Activated T-helper 1 cell treated with anti-CD3 and anti-CD28 coated beads, Interleukin-12 subunit alpha, Interleukin-12 subunit beta, Interleukin-2, Interleukin-4 antibody, amounts not matched to agents 30 ng/mL and 10 ng/mL and 1 ng/mL, durations not matched to agents 14 hours and 24 hours and 36 hours (primary cell): ENCODE measurements around the gene FANCL. TPM values are rescaled to one million over a fixed set of nuclear protein-coding genes. Genes with fewer than 3 reads are reported as not detected.
"Not testable (repeated sequence)": the region's sequence is repeated elsewhere in the genome, so short reads cannot be mapped to it uniquely, and the experiment has no call there.

ENCODE experiments used
- DNase-seq: peaks from one replicate; pipeline ENCODE4 v3.0.0; 2021; ENCODE audit warnings: low spot score
- H3K27ac Mint-ChIP-seq: one replicate; pipeline ENCODE4 v1.8.0; 2021; ENCODE audit warnings: mild to moderate bottlenecking, mixed read lengths
- H3K27me3 Mint-ChIP-seq: one replicate; pipeline ENCODE4 v1.8.0; 2022; ENCODE audit warnings: mild to moderate bottlenecking, moderate library complexity, mixed read lengths; ENCODE audit not compliant: insufficient read depth
- H3K36me3 Mint-ChIP-seq: one replicate; pipeline ENCODE4 v1.8.0; 2021; ENCODE audit warnings: low read depth, mixed read lengths
- H3K4me1 Mint-ChIP-seq: one replicate; pipeline ENCODE4 v1.8.0; 2021; ENCODE audit warnings: low read depth, mixed read lengths
- H3K4me3 Mint-ChIP-seq: one replicate; pipeline ENCODE4 v1.8.0; 2021; ENCODE audit warnings: mild to moderate bottlenecking, moderate library complexity, mixed read lengths
- H3K9me3 Mint-ChIP-seq: one replicate; pipeline ENCODE4 v1.8.0; 2021; ENCODE audit warnings: mixed read lengths
- intact Hi-C: fragments of 100-400 bp; cut with micrococcal nuclease; formaldehyde crosslinking; loops from one replicate; pipeline ENCODE4 v1.15.1; 2024
- total RNA-seq: library from RNA; stranded (reverse); gene quantifications from 2 replicates; pipeline ENCODE4 v1.2.3, GENCODE V29; 2022

Gene FANCL
- 21.4 and 22.9 TPM in 2 replicates for total RNA-seq

DNA sequence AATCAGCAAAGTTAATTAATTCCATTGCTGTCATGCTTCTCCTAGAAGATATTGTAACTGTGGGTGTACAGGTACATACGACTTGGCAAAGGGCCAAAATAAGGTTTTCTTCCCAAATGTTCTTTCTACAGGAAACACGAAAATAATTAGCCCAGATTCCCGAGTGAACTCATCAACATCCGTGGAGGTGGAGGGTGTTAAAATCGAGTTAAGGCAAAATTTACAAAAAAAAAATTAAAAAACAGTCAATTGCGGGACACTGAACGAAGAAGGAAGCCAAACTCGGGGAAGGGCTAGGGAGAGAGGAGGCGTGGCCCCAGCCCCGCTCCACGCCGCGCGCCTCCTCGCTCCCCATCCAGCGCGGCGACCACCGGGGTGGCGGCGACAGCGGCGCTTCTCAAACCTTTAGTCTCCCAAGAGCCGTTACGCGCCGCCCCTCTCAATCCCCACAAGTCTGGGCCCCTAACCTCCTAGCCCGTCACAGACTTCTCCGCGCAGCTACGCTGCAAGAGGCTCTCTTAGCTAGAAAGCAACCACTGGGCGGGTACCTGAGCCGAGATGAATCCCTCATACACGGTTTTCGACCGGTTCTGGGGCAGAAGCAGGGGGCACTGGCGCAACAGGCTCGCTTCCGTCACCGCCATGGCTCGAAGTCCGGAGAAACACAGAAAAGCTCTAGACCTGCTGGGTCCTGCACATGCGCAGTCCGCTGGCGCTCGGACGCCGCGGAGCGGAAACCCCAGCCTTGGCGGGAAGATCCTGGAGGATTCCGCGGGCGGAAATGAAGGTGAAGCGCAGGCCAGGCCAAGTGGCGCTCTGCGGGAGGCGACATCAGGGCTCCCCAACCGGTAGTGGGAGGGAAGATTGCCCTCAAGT is at the start of gene FANCL:
Gene FANCL (minus strand): TSS at position 656 of the 876 bp plus-strand sequence. CDS start 12 bp downstream, at position 644.
- intact Hi-C loops: loop anchor here (1.0 kb wide), 1 partner anchor 194 kb away; no protein-coding TSS in a partner anchor
- H3K4me1 Mint-ChIP-seq: peaks cover 35% of the 10 kb centered on the region
- no peaks in the 10 kb centered on the region for H3K9me3 Mint-ChIP-seq

DNA sequence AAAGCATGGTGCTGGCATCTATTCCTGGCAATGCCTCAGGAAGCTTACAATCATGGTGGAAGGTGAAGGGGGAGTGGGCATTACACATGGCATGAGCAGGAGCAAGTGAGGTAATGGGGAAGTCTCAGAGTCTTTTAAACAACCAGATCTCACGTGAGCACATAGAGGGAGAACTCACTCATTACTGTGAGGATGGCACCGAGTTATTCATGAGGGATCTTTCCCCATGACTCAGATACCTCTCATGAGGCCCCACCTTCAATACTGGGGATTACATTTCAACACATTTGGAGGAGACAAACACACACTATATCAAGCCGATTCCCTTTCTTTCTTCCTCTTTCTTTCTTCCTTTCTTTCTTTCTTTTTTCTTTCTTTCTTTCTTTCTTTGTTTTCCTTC is 47.9 kb upstream of the FANCL start:
- no peak overlapping the region for H3K27ac Mint-ChIP-seq
- no peaks in the 10 kb centered on the region for H3K36me3 Mint-ChIP-seq
- H3K4me3 Mint-ChIP-seq: no peak overlapping the region
- no peaks in the 10 kb centered on the region for H3K4me1 Mint-ChIP-seq
- no peak for DNase-seq
- no peaks in the 10 kb centered on the region for H3K9me3 Mint-ChIP-seq
- H3K27me3 Mint-ChIP-seq: no peaks in the 10 kb centered on the region
- intact Hi-C loops: no loop called here

More for the DNA sequence above, at the start of gene FANCL:
- Mint-ChIP-seq H3K36me3 (no peaks in the 10 kb centered on the region), H3K4me3 (peak within 1 kb of the TSS; percentile 90), H3K27ac (peak within 1 kb of the TSS; percentile 83), H3K27me3 (peaks cover 12% of the 10 kb centered on the region)
- peak; percentile 67 for DNase-seq

DNA sequence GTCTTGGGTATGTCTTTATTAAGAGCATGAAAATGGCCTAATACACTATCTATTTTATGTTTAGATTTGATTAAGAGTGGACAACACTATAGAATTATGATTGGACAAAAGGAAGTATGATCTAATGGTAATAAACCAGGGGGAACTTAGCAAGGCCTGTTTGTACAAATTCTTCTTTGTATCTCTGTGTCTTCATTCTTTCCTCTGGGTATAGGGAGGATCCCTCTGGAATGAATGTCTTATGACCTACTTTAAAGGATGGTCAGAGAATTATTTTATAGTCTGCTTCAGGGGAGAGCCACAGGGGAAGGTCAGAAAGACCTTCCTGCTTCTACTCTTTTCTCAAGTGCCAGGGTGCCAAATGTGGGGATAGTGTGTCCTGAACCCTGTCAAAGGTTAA is 42.8 kb upstream of the FANCL start:
- H3K9me3 Mint-ChIP-seq: no peaks in the 10 kb centered on the region
- no peak overlapping the region for H3K27ac Mint-ChIP-seq
- H3K4me1 Mint-ChIP-seq: no peaks in the 10 kb centered on the region
- no peaks in the 10 kb centered on the region for H3K36me3 Mint-ChIP-seq
- peaks cover 2% of the 10 kb centered on the region for H3K27me3 Mint-ChIP-seq
- intact Hi-C loops: no loop called here
- no peak for DNase-seq
- no peak overlapping the region for H3K4me3 Mint-ChIP-seq

DNA sequence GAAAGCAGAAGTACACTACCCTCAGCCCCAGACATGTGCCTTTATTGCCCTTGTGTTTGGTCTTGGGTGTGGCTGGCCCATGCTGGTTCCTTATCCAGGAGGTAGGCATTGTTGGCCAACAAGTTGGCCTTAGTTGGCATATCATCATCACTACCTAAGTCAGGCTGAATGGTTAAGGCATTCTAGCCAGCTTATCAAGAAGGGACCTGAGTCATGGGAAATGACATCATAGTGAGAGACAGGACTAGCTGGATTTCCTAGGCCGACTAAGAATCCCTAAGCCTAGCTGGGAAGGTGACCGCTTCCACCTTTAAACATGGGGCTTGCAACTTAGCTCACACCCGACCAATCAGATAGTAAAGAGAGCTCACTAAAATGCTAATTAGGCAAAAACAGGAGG is 34.0 kb upstream of the FANCL start:
- H3K36me3 Mint-ChIP-seq, H3K27ac Mint-ChIP-seq, DNase-seq, H3K9me3 Mint-ChIP-seq, H3K4me1 Mint-ChIP-seq, H3K4me3 Mint-ChIP-seq, intact Hi-C loops, H3K27me3 Mint-ChIP-seq: not testable (repeated sequence)

DNA sequence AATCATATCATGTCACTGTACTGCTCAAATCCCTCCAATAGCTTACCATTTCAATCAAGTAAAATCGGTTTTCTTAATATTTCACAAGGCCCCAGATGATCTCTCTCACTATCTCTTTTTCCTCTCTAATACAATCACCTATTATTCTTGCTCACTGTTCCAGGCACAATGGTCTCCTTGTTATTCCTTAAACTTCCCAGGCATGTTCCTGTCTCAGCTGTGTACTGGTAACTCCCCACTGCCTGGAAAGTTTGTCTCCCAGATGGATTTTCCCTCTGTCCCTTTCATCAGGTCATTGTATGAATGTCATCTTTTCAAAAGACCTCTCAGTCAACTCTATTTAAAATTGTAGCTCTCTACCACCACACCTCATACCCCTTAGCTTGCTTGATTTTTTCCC is 30.7 kb upstream of the FANCL start:
- H3K27me3 Mint-ChIP-seq: no peaks in the 10 kb centered on the region
- peaks cover 3% of the 10 kb centered on the region for H3K9me3 Mint-ChIP-seq
- no peak for DNase-seq
- no peak overlapping the region for H3K4me3 Mint-ChIP-seq
- no peaks in the 10 kb centered on the region for H3K36me3 Mint-ChIP-seq
- intact Hi-C loops: no loop called here
- H3K4me1 Mint-ChIP-seq: no peaks in the 10 kb centered on the region
- H3K27ac Mint-ChIP-seq: no peak overlapping the region

DNA sequence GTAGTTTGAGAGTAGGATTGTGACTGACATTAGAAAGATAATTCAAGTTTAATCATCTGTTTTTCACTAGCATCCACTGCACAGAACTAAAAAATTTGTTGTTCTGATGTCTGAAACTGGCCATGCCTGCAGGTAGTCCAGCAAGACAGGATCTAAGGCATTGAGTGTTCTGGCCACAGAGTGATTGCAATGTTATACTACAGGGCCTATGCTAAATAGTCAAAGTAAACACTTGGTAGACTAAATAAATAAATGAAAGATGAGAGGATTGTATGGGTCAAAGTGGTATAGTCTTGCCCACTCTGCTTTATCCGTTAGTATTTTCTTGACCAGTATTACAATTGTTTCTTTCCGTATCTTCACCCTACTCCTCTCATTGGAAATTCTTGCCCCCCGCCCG is 27.6 kb upstream of the FANCL start:
- H3K4me3 Mint-ChIP-seq: no peak overlapping the region
- H3K9me3 Mint-ChIP-seq: no peaks in the 10 kb centered on the region
- no peaks in the 10 kb centered on the region for H3K27me3 Mint-ChIP-seq
- no peaks in the 10 kb centered on the region for H3K36me3 Mint-ChIP-seq
- DNase-seq: no peak
- intact Hi-C loops: no loop called here
- H3K27ac Mint-ChIP-seq: no peak overlapping the region
- H3K4me1 Mint-ChIP-seq: no peaks in the 10 kb centered on the region

DNA sequence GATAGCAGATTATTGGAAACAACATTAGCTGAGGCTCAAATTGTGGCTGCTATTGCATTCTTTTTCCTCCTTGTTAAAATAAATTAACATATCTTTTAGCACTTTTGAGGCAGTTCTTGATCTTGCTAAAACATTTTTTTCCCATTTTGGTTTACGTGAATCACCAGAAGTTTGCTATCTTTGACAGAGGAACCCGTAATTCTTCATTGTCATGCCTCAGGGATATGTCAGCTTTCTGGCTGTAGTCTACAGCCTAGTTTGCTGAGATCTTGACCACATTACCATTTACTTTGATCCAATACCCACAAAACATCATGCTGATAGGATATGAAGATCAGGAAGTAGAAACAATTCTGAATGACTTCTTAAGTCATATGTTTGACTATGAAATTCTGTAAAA is 25.1 kb upstream of the FANCL start:
- Mint-ChIP-seq H3K4me1 (no peaks in the 10 kb centered on the region), H3K9me3 (peaks cover 5% of the 10 kb centered on the region), H3K4me3 (no peak overlapping the region), H3K27me3 (no peaks in the 10 kb centered on the region), H3K36me3 (no peaks in the 10 kb centered on the region), H3K27ac (no peak overlapping the region)
- intact Hi-C loops: no loop called here
- DNase-seq: no peak

DNA sequence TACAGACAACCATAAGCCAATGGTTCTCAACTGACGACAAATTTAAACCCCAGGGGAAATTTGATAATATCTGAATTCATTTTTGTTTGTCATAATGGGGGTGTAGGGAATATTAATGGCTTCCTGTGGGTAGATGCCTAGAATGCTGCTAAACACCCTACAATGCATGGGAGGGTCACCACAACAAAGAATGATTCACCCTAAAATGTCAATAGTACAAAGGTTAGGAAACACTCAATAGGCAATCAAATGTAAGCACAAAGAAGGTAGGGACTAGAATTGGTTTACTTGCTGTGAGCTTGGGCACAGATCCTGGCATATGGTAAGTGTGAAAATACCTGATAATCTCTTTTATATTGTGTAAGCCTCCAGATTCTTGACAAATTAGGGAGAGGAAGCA is 20.1 kb upstream of the FANCL start:
- H3K4me1 Mint-ChIP-seq: no peaks in the 10 kb centered on the region
- H3K27me3 Mint-ChIP-seq: no peaks in the 10 kb centered on the region
- H3K4me3 Mint-ChIP-seq: no peak overlapping the region

DNA sequence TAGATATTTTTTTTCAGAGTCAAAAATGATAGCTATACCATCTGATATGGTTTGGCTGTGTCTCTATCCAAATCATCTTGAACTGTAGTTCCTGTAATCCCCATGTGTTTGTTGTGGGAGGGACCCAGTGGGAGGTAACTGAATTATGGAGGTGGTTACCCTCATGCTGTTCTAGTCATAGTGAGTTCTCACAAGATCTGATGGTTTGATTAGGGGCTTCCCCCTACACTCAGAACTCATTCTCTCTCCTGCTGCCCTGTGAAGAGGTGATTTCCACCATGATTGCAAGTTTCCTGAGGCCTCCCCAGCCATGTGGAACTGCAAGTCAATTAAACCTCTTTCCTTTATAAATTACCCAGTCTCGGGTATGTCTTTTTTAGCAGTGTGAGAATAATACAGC is 17.3 kb upstream of the FANCL start:
- H3K27me3 Mint-ChIP-seq, intact Hi-C loops: not testable (repeated sequence)

More for the DNA sequence above, 20.1 kb upstream of the FANCL start:
- DNase-seq: no peak
- H3K36me3 Mint-ChIP-seq: no peaks in the 10 kb centered on the region
- intact Hi-C loops: no loop called here
- no peak overlapping the region for H3K27ac Mint-ChIP-seq
- H3K9me3 Mint-ChIP-seq: peaks cover 23% of the 10 kb centered on the region

DNA sequence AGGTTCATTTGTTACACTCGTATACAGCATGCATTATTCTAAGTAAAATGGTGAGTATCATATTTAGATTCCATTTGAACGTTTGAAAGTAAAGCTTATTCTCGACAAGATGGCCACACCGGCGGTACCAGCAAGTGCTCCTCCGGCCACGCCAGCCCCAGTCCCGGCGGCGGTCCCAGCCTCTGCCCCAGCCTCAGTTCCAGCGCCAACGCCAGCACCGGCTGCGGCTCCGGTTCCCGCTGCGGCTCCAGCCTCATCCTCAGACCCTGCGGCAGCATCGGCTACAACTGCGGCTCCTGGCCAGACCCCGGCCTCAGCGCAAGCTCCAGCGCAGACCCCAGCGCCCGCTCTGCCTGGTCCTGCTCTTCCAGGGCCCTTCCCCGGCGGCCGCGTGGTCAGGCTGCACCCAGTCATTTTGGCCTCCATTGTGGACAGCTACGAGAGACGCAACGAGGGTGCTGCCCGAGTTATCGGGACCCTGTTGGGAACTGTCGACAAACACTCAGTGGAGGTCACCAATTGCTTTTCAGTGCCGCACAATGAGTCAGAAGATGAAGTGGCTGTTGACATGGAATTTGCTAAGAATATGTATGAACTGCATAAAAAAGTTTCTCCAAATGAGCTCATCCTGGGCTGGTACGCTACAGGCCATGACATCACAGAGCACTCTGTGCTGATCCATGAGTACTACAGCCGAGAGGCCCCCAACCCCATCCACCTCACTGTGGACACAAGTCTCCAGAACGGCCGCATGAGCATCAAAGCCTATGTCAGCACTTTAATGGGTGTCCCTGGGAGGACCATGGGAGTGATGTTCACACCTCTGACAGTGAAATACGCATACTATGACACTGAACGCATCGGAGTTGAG is 10.4 kb upstream of the FANCL start:
- H3K27me3 Mint-ChIP-seq, H3K4me1 Mint-ChIP-seq, H3K4me3 Mint-ChIP-seq, H3K9me3 Mint-ChIP-seq, H3K27ac Mint-ChIP-seq, DNase-seq, H3K36me3 Mint-ChIP-seq, intact Hi-C loops: not testable (repeated sequence)

More for the DNA sequence above, 17.3 kb upstream of the FANCL start:
- H3K4me1 Mint-ChIP-seq, H3K36me3 Mint-ChIP-seq, DNase-seq, H3K27ac Mint-ChIP-seq, H3K4me3 Mint-ChIP-seq: not testable (repeated sequence)
- peaks cover 23% of the 10 kb centered on the region for H3K9me3 Mint-ChIP-seq

DNA sequence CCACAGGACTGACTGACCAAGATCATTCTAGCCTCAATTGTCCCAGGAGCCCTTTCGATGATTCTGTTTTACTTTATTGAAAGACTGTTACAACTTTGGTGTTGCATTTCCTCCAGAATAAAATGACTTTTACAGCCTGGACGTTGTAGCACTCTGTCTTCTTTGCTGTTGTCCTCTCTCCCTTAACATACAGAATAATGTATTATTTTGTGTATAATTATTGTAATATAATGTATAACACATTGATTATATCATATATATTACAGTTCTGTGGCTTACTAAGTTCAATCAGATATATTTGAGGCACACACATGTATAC is 380 bp upstream of the FANCL start:
- intact Hi-C loops: loop anchor here (1.0 kb wide), 1 partner anchor 194 kb away; no protein-coding TSS in a partner anchor
- peaks cover 35% of the 10 kb centered on the region for H3K4me1 Mint-ChIP-seq
- no peaks in the 10 kb centered on the region for H3K36me3 Mint-ChIP-seq
- H3K9me3 Mint-ChIP-seq: no peaks in the 10 kb centered on the region
- peaks cover 13% of the 10 kb centered on the region for H3K27me3 Mint-ChIP-seq
- H3K4me3 Mint-ChIP-seq: peak overlapping the region; percentile 90
- no peak for DNase-seq
- H3K27ac Mint-ChIP-seq: peak overlapping the region; percentile 83

DNA sequence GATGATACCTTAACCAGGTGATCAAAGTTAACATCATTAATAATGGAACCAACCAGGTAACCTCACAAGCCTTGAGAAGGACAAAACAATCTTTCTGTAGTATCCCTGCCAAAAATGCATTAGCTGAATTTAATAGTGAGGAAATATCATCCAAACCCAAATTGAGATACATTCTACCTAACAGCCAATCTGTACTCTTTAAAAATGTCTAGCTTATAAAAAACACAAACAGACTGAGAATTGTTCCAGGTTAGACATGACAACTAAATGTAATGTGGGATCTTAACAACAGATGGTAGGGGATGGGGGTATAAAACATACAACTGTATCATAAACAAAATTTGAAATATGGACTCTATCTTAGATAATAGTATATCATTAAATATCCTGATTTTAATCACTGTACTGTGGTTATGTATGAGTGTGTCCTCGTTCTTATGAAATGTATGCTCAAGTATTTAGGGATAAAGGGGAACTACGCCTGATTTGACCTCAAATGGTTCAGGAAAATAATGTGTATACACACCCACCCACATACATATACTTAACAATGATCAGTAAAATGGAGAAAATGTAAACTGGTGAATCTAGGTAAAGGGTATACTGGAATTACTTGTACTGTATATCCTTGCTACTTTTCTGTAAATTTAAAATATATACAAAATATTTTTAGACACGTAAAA is 1.7 kb downstream of the FANCL start:
- no peaks in the 10 kb centered on the region for H3K9me3 Mint-ChIP-seq
- intact Hi-C loops: no loop called here
- H3K4me3 Mint-ChIP-seq: no peak overlapping the region

More for the DNA sequence above, 1.7 kb downstream of the FANCL start:
- Mint-ChIP-seq H3K27me3 (peaks cover 2% of the 10 kb centered on the region), H3K36me3 (no peaks in the 10 kb centered on the region), H3K4me1 (peaks cover 35% of the 10 kb centered on the region), H3K27ac (no peak overlapping the region)
- no peak for DNase-seq
